ENCODE measurements around the gene P4HA2.

DNA sequence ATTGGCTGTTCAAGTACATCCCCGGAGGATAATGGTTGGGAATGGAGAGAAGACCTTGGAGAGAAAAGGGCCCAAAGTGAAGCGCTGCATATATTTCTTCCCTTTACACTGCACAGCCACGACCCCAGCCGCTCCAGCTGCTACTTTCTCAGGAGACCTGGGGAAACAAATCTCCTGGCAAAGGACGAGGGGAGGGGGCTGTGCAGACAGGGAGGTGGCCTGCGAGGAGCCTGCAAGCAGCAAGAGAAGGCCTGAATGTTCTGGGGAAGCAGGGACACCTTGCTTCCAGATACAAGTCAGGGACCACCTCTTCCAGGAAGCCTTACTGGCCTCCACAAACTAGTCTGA, 29.1 kb upstream of the P4HA2 start:
- TF ChIP-seq SIN3A (IDR thresholded peaks at IDR 0.05; ENCODE audit: borderline replicate concordance in 2 of 2, control insufficient read depth in 1 of 2, low read depth in 2 of 2, low read length in 2 of 2) (no peak), CCAR2 (IDR thresholded peaks at IDR 0.05; ENCODE audit: low read depth, low read length) (no peak), SAP30 (IDR thresholded peaks at IDR 0.05; ENCODE audit: borderline replicate concordance, insufficient read depth, low read depth, low read length, poor library complexity, severe bottlenecking) (no peak), SP2 (IDR thresholded peaks at IDR 0.05; ENCODE audit: extremely low read depth, low read depth, low read length, poor library complexity, severe bottlenecking) (no peak)

All from K562 (cell line).